K562 (cell line): Measurements from ENCODE around the gene STX3. TPM values are rescaled to one million over a fixed set of nuclear protein-coding genes. Genes with fewer than 3 reads are reported as not detected.

Experiments
- BCLAF1 ChIP-seq, 2 experiments: fragments of 450-650 bp in 1 of 2; IDR thresholded peaks; 2 replicates each; pipeline ENCODE4 v1.6.1; 2011 to 2017; ENCODE audit warnings: low read depth in 2 of 2, antibody characterized with exemption in 1 of 2, borderline replicate concordance in 1 of 2, low read length in 1 of 2, mild to moderate bottlenecking in 1 of 2, mixed read lengths in 1 of 2; ENCODE audit not compliant: control insufficient read depth in 1 of 2
- CBX8 ChIP-seq: fragments of 200-600 bp; sonication (generic); IDR thresholded peaks from 2 replicates; pipeline ENCODE4 v1.6.1; 2012; ENCODE audit warnings: borderline replicate concordance, mixed run types, low read depth, mild to moderate bottlenecking, moderate library complexity, mixed read lengths, low read length, control low read depth, inconsistent platforms; ENCODE audit not compliant: poor library complexity, severe bottlenecking; ENCODE audit errors: extremely low read depth
- CHD7 ChIP-seq: fragments of 200-600 bp; sonication (generic); IDR thresholded peaks from one replicate; pipeline ENCODE4 v1.6.1; 2012; ENCODE audit warnings: mild to moderate bottlenecking, low read depth, low read length, inconsistent platforms
- NFRKB ChIP-seq: fragments of 450-650 bp; IDR thresholded peaks from 2 replicates; pipeline ENCODE4 v1.6.1; 2016; ENCODE audit warnings: low read depth
- RBFOX2 ChIP-seq: fragments of 200-400 bp; formaldehyde crosslinking; IDR thresholded peaks from 2 replicates; pipeline ENCODE4 v1.6.1; 2017; ENCODE audit warnings: low read depth, mild to moderate bottlenecking, low read length, moderate library complexity
- SRSF3 ChIP-seq: fragments of 200-400 bp; formaldehyde crosslinking; IDR thresholded peaks from 2 replicates; pipeline ENCODE4 v1.6.1; 2016; ENCODE audit warnings: mild to moderate bottlenecking, low read length, moderate library complexity; ENCODE audit not compliant: insufficient read depth
- TBP ChIP-seq: optimal IDR thresholded peaks from 2 replicates; pipeline ENCODE3; 2011; ENCODE audit warnings: low read depth, low read length, improper control_type of control experiment
- TRIM28 ChIP-seq: fragments of 450-650 bp; IDR thresholded peaks from 2 replicates; pipeline ENCODE4 v1.6.1; 2017
- ZNF354B ChIP-seq: fragments of 250-450 bp; sonication (Bioruptor Pico); IDR thresholded peaks from 2 replicates; pipeline ENCODE4 v1.4.0; 2020
- polyA plus RNA-seq, 8 experiments: library from polyadenylated mRNA; depleted of rRNA in 4 of 8; stranded (reverse) in 5 of 8; unstranded in 3 of 8; fragments of >200 nt; fragmentation: Nextera tagmentation in 2 of 8; fragmentation: Illumina TruSeq in 1 of 8; extraction: Ambion mirVana in 2 of 8; extraction: Trizol in 1 of 8; gene quantifications; 2 replicates each; pipeline versions ENCODE4 v1.2.1 to v1.2.3, GENCODE V29; 2011 to 2014; ENCODE audit warnings: inconsistent platforms in 1 of 8, missing spikeins in 1 of 8
- total RNA-seq, 7 experiments: library from RNA; depleted of rRNA in 6 of 7; stranded (reverse); fragments of >200 nt in 6 of 7; fragmentation: Illumina TruSeq in 2 of 7; extraction: Trizol in 2 of 7; gene quantifications; 2 replicates each; pipeline versions ENCODE4 v1.2.1 to v1.2.3, GENCODE V29; 2011 to 2021; ENCODE audit warnings: low replicate concordance in 1 of 7
- TF ChIP-seq, protein P1 (sequence below): sonication (generic); formaldehyde crosslinking; IDR thresholded peaks from 2 replicates; pipeline ENCODE4 v1.8.1; 2023; ENCODE audit warnings: mild to moderate bottlenecking, missing genetic modification reagents

STX3 gene
- total and polyA plus RNA-seq, 9 of the 15 experiments (the other 6 are each of a cell fraction or from before 2014, with no cell fraction given), result 12.0 to 91.6 (median 48.7) TPM

DNA sequence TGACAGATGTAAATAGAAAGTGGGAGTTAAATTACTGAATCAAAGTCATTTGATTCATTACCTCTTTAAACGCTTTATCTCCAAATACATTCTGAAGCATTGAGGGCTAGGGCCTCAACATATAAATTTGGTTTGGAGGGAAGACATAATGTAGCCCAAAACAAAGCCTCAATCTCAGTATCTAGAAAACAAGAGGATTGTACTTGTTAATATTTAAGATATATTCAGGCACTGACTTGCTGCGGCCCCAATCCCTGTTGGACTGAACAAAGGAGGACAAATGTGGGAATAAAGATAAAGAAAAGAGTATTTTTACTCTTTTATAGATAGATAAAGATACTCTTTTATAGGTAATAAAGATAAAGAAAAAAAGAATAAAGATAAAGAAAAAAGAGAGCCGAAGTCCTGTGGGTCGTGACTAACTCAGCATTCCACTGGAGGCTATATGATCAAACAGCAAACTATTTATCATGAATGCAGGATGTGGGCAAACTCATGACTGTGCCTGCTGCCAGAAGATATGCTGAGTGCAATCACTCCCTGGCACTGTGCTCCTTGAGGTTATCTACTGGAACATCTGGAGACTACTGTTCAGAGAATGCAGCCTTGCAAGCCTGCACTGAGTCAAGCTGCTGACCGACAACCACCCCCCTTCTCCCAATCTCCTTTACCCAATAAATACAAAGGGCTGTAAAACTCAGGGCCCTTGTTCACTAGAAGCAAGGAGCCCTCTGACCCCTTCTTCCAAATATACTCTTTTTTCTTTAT lies 48.5 kb upstream of the STX3 start (continued):
- TF ChIP-seq CHD7 (no peak), RBFOX2 (no peak), BCLAF1 (IDR thresholded peaks at IDR 0.05; ENCODE audit: borderline replicate concordance in 1 of 2, control insufficient read depth in 1 of 2, low read depth in 2 of 2, low read length in 1 of 2) (no peak), CBX8 (no peak), SRSF3 (no peak), TRIM28 (peak; percentile 77; the same call in 1 of the 2 replicates), TBP (no peak), NFRKB (no peak), ZNF354B (no peak)
- TF ChIP-seq, protein P1, sequence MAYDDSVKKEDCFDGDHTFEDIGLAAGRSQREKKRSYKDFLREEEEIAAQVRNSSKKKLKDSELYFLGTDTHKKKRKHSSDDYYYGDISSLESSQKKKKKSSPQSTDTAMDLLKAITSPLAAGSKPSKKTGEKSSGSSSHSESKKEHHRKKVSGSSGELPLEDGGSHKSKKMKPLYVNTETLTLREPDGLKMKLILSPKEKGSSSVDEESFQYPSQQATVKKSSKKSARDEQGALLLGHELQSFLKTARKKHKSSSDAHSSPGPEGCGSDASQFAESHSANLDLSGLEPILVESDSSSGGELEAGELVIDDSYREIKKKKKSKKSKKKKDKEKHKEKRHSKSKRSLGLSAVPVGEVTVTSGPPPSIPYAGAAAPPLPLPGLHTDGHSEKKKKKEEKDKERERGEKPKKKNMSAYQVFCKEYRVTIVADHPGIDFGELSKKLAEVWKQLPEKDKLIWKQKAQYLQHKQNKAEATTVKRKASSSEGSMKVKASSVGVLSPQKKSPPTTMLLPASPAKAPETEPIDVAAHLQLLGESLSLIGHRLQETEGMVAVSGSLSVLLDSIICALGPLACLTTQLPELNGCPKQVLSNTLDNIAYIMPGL (CRISPR knock-in tag), result no peak
